Cardiac fibroblast (primary cell): ENCODE data around the gene ZNRF1.

ENCODE experiments used
- DNase-seq, 2 donors: peaks; one replicate each; pipeline versions ENCODE4 v3.0.0 to v3.0.0-alpha.2; 2010; ENCODE audit warnings: low read depth in 2 of 2
- H3K4me3 ChIP-seq, 2 donors: replicated peaks in 1 of 2; 1 replicate in 1 of 2; 2 replicates in 1 of 2; pipeline ENCODE4 v1.5.1; 2011; ENCODE audit warnings: low read depth in 2 of 2, low read length in 2 of 2, mild to moderate bottlenecking in 2 of 2, moderate library complexity in 1 of 2
- TF ChIP-seq, protein P1 (sequence below): IDR thresholded peaks from one replicate; pipeline ENCODE4 v1.5.1; 2011; ENCODE audit warnings: low read depth, mild to moderate bottlenecking, low read length, inconsistent platforms

Gene ZNRF1

DNA sequence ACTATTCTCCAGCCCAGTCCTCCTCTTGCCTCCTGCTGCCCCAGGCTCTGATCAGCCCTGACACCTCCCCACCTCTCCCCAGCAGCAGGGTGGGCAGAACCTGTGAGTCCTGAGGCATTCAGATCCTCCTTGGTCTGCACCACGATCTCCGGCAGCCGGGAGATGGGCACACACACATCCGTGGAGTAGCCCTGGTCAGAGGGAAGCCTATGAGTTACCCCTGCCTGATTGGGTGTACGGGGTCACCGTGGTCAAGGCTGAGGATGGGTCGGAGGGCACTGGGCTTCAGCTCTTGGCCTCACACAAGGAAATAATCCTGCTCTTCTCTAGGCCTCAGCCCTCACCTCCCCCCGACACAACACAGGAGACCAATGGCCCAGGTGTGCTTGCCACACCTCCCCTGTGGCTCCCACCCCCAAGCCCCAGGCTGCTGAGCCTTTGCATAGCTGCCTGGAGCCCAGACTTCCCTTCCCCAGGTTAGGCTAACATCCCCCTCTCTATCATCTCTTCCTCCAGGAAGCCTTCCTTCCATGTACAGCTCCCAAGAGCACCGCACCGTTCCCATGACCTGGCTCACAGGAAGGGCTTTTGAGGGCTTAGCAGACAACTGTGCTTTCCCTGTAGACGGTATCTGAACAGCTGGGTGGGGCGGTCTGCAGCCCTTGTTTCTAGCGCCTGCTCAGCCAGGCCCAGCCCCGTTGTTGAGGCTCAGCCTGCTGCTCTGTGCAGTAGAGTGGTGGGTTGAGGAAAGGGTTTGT lies 114.1 kb downstream of the ZNRF1 start:
- no peak overlapping the region for H3K4me3 ChIP-seq
- TF ChIP-seq, protein P1, sequence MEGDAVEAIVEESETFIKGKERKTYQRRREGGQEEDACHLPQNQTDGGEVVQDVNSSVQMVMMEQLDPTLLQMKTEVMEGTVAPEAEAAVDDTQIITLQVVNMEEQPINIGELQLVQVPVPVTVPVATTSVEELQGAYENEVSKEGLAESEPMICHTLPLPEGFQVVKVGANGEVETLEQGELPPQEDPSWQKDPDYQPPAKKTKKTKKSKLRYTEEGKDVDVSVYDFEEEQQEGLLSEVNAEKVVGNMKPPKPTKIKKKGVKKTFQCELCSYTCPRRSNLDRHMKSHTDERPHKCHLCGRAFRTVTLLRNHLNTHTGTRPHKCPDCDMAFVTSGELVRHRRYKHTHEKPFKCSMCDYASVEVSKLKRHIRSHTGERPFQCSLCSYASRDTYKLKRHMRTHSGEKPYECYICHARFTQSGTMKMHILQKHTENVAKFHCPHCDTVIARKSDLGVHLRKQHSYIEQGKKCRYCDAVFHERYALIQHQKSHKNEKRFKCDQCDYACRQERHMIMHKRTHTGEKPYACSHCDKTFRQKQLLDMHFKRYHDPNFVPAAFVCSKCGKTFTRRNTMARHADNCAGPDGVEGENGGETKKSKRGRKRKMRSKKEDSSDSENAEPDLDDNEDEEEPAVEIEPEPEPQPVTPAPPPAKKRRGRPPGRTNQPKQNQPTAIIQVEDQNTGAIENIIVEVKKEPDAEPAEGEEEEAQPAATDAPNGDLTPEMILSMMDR = no peak

DNA sequence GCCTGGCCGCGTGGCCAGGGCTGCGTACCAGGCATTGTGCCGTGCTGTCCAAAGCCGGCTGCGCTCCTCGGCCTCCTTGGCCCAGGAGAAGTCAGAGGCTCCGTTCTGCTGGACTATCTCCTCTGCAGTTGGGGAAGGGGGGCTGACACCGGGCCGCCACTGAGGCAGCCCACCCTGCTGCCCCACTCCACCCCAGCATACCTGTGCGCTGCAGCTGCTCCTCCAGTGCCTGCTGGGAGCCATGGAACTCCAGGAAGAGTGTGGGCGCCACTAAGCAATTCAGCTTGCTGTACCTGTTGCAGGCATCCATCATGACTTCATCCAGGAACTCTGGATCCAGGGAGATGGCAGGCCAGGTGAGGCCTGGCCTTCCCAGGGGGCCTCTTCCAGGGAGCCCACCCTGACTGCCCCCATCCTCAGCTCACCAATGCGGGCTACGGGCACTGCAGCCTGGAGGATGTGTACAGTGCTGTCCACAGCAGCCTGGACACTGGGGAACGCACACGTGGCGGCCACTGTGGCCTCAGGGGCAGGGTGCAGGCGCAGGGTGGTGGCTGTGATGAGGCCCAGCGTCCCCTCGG lies 114.8 kb downstream of the ZNRF1 start:
- no peak overlapping the region for H3K4me3 ChIP-seq
- TF ChIP-seq, protein P1 = no peak
- DNase-seq = no peak

More for the DNA sequence above, 114.1 kb downstream of the ZNRF1 start:
- no peak for DNase-seq

DNA sequence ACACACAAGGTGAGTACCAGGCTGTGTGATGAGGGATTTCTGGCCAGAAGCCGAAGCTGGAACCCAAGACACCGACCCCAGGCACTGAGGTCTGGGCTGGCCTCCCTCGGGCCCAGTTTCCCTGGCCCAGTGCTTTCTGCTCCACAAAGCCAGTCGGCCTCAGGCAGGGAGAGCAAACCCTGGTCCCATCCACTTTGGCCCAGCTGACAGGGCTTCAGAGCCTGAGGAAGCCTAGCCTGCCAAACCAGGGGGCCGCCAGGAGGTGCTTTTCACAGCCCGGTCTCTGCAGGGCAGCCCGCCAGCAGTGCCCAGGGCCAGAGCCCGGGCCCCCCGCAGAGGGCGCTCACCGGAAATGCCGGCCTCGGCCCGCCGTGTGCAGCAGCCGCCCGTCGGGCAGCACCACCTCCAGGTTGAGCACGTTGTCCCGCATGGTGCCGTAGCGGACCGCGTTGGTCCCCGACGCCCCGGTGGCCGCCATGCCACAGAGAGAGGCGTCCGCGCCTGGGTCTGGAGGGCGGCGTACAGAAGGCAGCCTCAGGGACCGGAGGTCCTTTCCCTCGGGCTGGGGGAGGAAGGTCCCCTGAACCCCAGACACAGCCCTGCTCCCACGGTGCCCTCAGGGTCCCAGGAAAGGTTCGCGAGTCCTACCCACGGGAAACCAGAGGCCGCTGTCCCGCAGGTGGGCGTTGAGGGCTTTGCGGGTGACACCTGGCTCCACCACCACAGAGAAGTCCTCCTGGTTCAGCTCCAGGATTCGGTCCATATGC lies 115.5 kb downstream of the ZNRF1 start:
- H3K4me3 ChIP-seq = no peak overlapping the region
- TF ChIP-seq, protein P1 = no peak
- no peak for DNase-seq

DNA sequence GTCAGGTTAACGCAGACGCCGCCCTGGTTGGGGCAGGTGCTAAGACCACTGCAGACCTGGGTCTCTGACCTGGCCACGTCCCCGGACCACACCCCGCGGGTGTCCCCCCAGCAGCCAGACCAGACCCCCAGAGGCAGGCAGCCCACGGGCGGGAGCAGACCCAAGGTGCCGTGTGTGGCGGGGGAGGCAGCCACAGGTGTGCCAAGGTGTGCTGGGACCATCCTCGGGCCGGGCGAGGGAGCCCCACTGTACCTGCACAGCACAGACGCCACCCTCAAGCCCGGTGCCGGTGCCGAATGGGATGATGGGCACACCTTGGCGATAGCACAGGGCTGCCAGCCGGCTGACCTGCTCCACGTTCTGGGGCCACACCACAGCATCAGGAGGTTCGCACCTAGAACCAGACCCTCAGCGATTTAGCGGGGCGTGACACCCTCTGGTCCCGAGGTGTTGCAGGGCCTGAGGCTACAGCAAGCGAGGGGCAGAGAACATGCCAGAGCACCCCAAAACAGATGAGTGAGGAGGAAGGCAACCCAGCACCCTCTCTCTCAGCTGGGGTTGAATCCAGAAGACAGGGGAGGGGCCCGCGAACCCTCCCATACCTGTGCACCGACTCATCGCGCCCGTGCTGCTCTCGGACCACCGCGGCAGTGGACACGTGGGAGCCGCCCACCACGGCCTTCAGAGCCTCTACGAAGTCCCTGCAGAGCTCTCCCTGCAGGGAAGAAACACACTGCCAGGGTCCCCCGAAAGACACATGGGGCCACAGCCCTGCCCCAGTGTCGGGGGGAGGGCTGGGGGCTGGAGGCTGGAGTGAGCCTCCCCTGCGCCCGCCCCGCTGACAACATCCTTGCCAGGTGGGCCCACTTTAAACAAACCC lies 116.4 kb downstream of the ZNRF1 start:
- DNase-seq = no peak
- no peak overlapping the region for H3K4me3 ChIP-seq
- TF ChIP-seq, protein P1 = no peak

DNA sequence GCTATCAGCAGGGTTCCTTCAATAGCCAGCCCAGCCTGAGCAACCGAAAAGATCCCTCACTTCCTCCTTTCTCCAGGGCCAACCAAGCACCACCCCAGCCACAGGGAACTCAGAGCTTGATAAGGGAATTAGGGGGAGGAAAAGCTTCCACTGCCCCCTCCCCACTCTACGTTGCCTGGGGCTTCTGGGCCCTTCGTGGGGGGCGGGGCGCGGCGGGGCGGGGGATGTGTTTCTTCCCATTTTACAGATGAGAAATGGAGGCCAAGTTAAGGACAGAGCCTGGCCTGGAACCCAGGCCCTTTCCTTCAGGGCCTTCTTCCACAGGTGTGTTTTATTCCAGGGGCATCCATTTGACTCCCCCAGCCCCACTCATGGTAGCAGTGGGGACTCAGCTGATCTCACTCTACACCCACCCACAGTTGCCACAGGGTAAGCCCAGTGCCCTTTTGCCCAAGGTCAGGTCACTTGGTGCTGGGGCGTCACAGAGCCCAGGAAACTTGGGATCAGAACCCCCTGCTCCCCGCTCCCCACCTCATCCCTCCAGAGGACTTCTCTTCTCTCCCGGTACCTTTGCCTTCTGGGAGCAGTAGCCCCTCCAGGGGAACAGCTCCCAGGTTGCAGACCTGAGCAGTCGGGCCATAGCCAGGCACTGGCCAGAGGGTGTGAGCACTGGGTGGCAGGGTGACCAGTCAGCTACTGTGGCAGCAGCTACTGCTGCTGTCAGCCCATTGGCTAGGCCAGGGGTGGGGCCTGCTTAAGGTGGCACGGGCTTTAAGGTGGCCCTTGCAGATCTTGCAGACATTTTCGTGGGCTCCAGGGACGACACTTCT lies 117.5 kb downstream of the ZNRF1 start, which contains the start of gene LDHD:
LDHD (minus strand) TSS at position 700 of the 830 bp plus-strand sequence; CDS start at position 640, 60 bp downstream.
- peak within 1 kb of the TSS; percentile 19 to 58 for H3K4me3 ChIP-seq
- peak; percentile 61 to 66 for DNase-seq
- TF ChIP-seq, protein P1 = no peak
